Fibroblast of villous mesenchyme (primary cell): ENCODE data around the gene MICAL1. TPM values are rescaled to one million over a fixed set of nuclear protein-coding genes. Genes with fewer than 3 reads are reported as not detected.

Experiments
- DNase-seq: peaks from one replicate; pipeline ENCODE4 v3.0.0-alpha.2; 2010; ENCODE audit warnings: low read depth
- H3K4me3 ChIP-seq: 2 replicates; pipeline ENCODE4 v1.5.1; 2011; ENCODE audit warnings: low read depth, mild to moderate bottlenecking, low read length
- CTCF ChIP-seq: IDR thresholded peaks from 2 replicates; pipeline ENCODE4 v1.5.1; 2012; ENCODE audit warnings: low read depth, mild to moderate bottlenecking, low read length; ENCODE audit not compliant: insufficient read depth
- total RNA-seq: library from RNA; depleted of rRNA; stranded (reverse); fragments of >200 nt; gene quantifications from 2 replicates; pipeline ENCODE4 v1.2.3, GENCODE V29; 2012

Gene MICAL1
- total RNA-seq, 1 donor: 55.3 TPM

DNA sequence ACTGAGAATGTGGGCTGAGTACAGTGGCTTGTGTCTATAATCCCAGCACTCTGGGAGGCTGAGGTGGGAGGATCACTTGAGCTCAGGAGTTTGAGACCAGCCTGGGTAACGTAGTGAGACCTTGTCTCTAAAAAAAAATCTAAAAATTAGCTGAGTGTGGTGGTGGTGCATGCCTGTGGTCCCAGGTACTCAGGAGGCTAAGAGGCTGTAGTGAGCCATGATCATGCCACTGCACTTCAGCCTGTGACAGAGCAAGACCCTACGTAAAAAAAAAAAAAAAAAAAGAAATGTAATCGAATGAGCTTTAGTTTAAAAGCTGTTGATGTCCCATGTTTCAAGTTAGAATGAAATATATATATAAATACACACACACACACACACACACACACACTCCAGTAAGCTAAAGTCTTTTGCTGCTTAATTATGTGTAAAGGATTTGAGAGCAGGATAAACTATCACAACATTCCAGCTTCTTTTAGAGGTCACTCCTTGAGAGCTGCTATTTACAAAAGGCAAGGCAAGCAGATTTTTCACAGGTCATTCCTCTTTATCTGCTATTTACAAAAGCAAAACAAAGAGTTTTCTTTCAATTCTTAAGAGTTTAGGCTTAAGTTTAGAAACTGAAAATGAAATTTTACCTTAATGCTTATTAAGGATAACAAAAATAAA is 4.7 kb upstream of the MICAL1 start:
- H3K4me3 ChIP-seq: no peak overlapping the region
- peak; percentile 41 for DNase-seq
- TF ChIP-seq CTCF: no peak

- no peak for TF ChIP-seq CTCF
- DNase-seq: no peak
- no peak overlapping the region for H3K4me3 ChIP-seq
Measured at GRCh38 chr6:109458774-109459531, 3.4 kb upstream of the MICAL1 start.

GRCh38 chr6:109457562-109457996 is 2.0 kb upstream of the MICAL1 start:
- no peak for TF ChIP-seq CTCF
- no peak for DNase-seq
- no peak overlapping the region for H3K4me3 ChIP-seq

GRCh38 chr6:109456710-109457561 is 1.4 kb upstream of the MICAL1 start:
- peak overlapping the region; percentile 91 for H3K4me3 ChIP-seq
- no peak for DNase-seq
- TF ChIP-seq CTCF: no peak

GRCh38 chr6:109456111-109456583 is 575 bp upstream of the MICAL1 start:
- DNase-seq: no peak
- peak; percentile 2 for TF ChIP-seq CTCF
- H3K4me3 ChIP-seq: peak overlapping the region; percentile 91

DNA sequence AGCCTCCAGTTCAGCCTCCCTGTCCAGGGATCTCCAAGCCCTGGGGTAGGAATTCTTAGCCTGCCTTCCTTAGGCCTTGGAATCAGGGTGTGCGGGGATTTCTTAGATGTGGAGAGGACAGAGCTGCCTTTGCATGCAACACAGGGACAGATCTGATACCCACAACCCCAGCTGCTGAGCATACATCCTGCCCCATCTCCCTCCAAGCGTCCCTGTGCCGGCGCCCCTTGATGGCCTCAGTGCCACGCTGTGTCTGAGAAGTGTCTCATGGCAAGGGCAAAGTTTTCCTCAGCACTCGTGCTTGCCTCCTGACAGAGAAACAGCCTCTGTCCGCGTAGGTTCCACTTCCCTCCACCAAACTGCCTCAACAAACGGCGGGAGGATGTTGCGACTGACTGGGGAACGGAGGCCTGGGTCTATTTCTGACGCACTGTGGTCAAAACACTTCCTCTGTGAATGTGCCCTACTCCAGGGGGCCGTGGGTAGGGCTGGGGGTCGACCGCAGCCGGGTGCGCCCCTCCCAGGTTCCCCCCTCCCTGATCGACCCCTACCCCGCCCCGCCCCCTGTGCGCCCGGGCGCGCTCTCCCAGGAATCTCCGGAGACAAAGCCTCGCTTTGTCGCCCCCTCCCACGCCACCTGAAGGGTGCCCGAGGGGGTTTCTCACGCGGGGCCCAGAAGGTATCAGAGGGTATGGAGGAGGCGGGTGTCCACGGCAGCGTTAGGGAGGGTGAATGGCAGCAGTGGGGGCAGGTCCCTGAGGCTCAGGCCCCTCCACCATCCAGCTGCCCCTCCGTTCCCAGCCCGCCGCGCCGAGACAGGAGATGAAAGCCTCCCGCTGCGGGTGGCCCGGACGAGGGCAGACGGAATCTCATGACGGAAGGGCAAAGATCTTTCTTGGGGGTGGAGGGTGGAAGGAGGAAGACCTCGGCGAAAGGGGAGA is 806 bp downstream of the MICAL1 start:
- no peak for TF ChIP-seq CTCF
- DNase-seq: peak; percentile 43
- peak overlapping the region; percentile 91 for H3K4me3 ChIP-seq
